Liver (tissue), 3 donors: ENCODE measurements around the gene SMYD3.

Source experiments
- CTCF ChIP-seq: fragments of 150-350 bp; IDR thresholded peaks from 2 replicates; pipeline ENCODE4 v1.5.1; 2017; ENCODE audit warnings: improper control_type of control experiment, low read depth, low read length; ENCODE audit not compliant: missing input control
- GABPA ChIP-seq, 2 donors: IDR thresholded peaks in 1 of 2; conservative IDR thresholded peaks in 1 of 2; 2 replicates each; pipeline ENCODE4 v1.6.1; 2016; ENCODE audit warnings: antibody characterized with exemption in 2 of 2, mild to moderate bottlenecking in 1 of 2, moderate library complexity in 1 of 2
- HNF4G ChIP-seq: IDR thresholded peaks from 2 replicates; pipeline ENCODE4 v1.6.1; 2016; ENCODE audit warnings: antibody characterized with exemption
- RAD21 ChIP-seq, 2 donors: IDR thresholded peaks; 2 replicates each; pipeline ENCODE4 v1.6.1; 2016; ENCODE audit warnings: antibody characterized with exemption in 2 of 2, mild to moderate bottlenecking in 2 of 2
- REST ChIP-seq: IDR thresholded peaks from 2 replicates; pipeline ENCODE4 v1.6.1; 2016; ENCODE audit warnings: antibody characterized with exemption, mild to moderate bottlenecking
- TAF1 ChIP-seq: conservative IDR thresholded peaks from 2 replicates; pipeline ENCODE4 v1.6.1; 2016; ENCODE audit warnings: antibody characterized with exemption, mild to moderate bottlenecking
- ZBTB33 ChIP-seq: IDR thresholded peaks from 2 replicates; pipeline ENCODE4 v1.6.1; 2016; ENCODE audit warnings: antibody characterized with exemption
- donor health status: healthy.
- donor health status: healthy.

- no peak for TF ChIP-seq RAD21 (IDR thresholded peaks at IDR 0.05)
- no peak for TF ChIP-seq CTCF
- TF ChIP-seq REST, result no peak
- TF ChIP-seq TAF1, result no peak
- TF ChIP-seq ZBTB33, result no peak
- TF ChIP-seq HNF4G, result no peak
- no peak for TF ChIP-seq GABPA (IDR thresholded peaks at IDR 0.05 in 1 of 2, conservative IDR thresholded peaks at IDR 0.05 in 1 of 2)
Observed at GRCh38 chr1:246189126-246189525, 318.0 kb downstream of the SMYD3 start.
